Stimulated activated naive CD4-positive, alpha-beta T cell (primary cell): ENCODE results near the gene LMOD3.
A peak's percentile ranks its signal among the peaks of the same experiment; 100 is the strongest.

Source experiments
- DNase-seq, 6 experiments: peaks; one replicate each; lab custom pipeline; 2025; lab: John Stamatoyannopoulos, UW

LMOD3 gene

DNA sequence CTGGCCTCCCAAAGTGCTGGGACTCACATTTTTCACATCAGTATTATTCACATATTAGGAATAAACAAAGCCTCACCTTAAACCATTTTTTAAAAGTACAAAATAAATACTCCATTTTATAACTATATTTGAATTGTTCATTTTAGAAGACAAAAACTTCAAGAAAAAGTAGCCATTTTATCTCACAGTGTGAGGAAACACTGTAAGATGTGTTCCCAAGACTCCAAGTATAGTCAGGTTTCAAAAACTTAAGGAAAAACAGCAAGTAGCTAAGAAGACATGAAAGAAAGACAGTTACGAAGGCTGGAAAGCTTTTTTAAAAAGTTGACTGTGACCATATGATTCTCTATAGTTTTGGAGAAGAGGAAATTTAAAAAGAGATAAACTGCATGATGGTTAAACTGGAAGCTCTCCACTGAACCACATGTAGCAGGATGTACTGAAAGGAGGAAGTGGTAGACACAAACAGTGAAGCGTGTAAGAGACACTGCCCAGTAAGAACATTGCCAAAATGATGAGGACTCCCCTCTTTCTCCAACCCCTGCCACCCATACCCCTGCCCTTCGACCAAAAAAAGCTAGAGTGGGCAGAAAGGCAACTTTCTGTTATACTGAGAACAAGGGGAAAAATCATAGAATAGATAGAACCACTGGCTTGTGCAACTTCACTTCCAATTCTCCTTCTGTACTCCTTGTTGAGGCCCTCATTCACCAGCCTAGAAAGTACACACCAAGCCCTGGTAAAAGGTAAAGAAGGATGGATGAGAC lies 64.0 kb downstream of the LMOD3 start:
- DNase-seq = peak in 3 of 6 experiments; percentile 22 to 51 (median 49)
